SK-N-MC (cell line): ENCODE results near the gene SNX15.

Experiments
- EZH2 ChIP-seq: fragments of 200-600 bp; sonication (generic); IDR thresholded peaks from one replicate; pipeline ENCODE4 v1.6.1; 2017; ENCODE audit warnings: antibody characterized with exemption
- FOXP2 ChIP-seq: optimal IDR thresholded peaks from 2 replicates; pipeline ENCODE3; 2011; ENCODE audit warnings: mild to moderate bottlenecking, moderate library complexity; ENCODE audit not compliant: insufficient read depth; ENCODE audit errors: extremely low read length, control extremely low read depth
- POLR2AphosphoS5 ChIP-seq: IDR thresholded peaks from 2 replicates; pipeline ENCODE4 v1.6.1; 2012; ENCODE audit warnings: mild to moderate bottlenecking, low read depth, low read length, borderline replicate concordance

DNA sequence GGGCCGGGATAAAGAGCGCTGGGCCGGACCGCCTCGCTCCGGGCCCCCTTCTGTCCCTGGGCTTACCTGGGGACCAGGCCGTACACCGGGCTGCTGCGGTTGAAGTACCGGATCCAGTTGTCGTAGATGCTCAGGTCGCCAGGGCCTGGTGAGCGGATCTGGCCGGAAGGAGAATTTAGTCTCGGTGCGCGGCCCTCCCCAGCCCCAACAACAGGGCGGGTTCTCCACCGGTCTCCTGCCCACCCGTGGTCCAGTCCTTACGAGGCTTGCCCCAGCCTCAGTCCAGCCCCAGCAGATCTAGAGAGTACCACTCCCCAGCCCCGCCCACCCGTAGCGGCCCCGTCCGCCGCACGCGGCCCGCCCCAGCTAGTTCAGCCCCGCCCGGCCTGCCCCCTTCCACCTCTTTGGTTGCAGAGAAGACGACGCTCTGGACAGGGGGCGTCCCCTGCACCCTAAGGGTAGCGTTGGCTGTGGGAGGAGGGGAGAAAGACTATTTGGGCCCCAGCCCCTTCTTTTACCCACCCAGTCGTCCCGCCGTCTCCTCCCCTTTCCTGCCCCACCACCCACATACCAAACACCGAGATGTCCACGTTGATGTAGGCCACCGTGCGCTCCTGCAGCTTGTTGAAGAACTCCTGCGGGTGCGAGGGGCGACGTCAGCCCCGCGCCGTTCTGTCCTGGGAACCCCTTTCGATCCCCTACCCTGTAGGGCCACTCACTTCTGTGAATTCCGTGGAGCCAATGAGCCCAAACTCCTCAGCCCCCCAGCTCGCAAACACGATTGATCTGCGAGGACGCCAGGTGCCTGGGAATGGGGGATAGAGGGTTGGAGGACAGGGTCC, 20.6 kb downstream of the SNX15 start:
- TF ChIP-seq EZH2 (no peak), POLR2AphosphoS5 (no peak), FOXP2 (no peak)
